Activated CD8-positive, alpha-beta T cell treated with anti-CD3 and anti-CD28 coated beads, Interleukin-2, amount 10 ng/mL, durations not matched to agents 7 days and 5 days (primary cell): ENCODE data around the gene CCDC61. TPM values are rescaled to one million over a fixed set of nuclear protein-coding genes. Genes with fewer than 3 reads are reported as not detected.

Experiments
- ATAC-seq: fragments of 150-1000 bp; cut with Tn5 transposase; one replicate; pipeline ENCODE4 v1.10.0; 2021; ENCODE audit warnings: moderate library complexity
- CTCF ChIA-PET: fragments of 350-600 bp; sonication (Branson Sonifier 250); formaldehyde crosslinking; loops from one replicate; lab custom pipeline; 2021; ENCODE audit warnings: antibody characterized with exemption; lab: Charles Lee
- POLR2A ChIA-PET: fragments of 350-600 bp; sonication (Branson Sonifier 250); formaldehyde crosslinking; loops from one replicate; lab custom pipeline; 2021; ENCODE audit warnings: antibody characterized with exemption; lab: Charles Lee
- DNase-seq: peaks from one replicate; pipeline ENCODE4 v3.0.0-alpha.2; 2020
- H3K27ac Mint-ChIP-seq: one replicate; pipeline ENCODE4 v1.8.0; 2021; ENCODE audit warnings: mild to moderate bottlenecking, mixed read lengths
- H3K27me3 Mint-ChIP-seq: one replicate; pipeline ENCODE4 v1.8.0; 2021; ENCODE audit warnings: low read depth, mixed read lengths
- H3K36me3 Mint-ChIP-seq: one replicate; pipeline ENCODE4 v1.8.0; 2021; ENCODE audit warnings: low read depth, mixed read lengths
- H3K4me1 Mint-ChIP-seq: one replicate; pipeline ENCODE4 v1.8.0; 2021; ENCODE audit warnings: low read depth, mixed read lengths
- H3K4me3 Mint-ChIP-seq: one replicate; pipeline ENCODE4 v1.8.0; 2021; ENCODE audit warnings: mild to moderate bottlenecking, mixed read lengths
- H3K9me3 Mint-ChIP-seq: one replicate; pipeline ENCODE4 v1.8.0; 2022; ENCODE audit warnings: mixed read lengths; ENCODE audit not compliant: insufficient read depth
- total RNA-seq, 2 experiments: library from RNA; stranded (reverse); gene quantifications; one replicate each; pipeline ENCODE4 v1.2.3, GENCODE V29; 2021

Gene CCDC61
- total RNA-seq, 2 experiments from 2014 or later, result 26.3 to 29.2 TPM

DNA sequence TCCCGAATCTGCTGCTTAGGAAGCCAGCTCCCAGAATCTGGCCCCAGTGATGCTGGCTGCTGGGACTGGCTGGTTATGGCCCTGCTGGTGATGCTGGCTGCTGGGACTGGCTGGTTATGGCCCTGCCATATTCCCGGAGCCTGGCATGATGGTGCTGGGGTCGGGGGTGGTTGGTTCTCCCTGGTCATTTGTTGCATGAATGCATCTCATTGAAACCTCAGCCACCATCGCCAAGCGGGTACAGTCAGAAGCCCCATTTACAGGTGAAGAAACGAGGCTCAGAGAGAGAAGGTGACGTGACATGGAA is 25.5 kb downstream of the CCDC61 start:
- ChIA-PET POLR2A (no interaction called here), CTCF (interaction anchor here (0.6 kb wide), 1 partner anchor 154 kb away, joined by 3 read pairs; no protein-coding TSS in a partner anchor)
- DNase-seq, result no peak
- Mint-ChIP-seq H3K9me3 (no peaks in the 10 kb centered on the region), H3K27me3 (peaks cover 12% of the 10 kb centered on the region), H3K36me3 (peaks cover 6% of the 10 kb centered on the region), H3K27ac (no peak overlapping the region), H3K4me3 (no peak overlapping the region), H3K4me1 (peaks cover 10% of the 10 kb centered on the region)
- ATAC-seq, result no peak

DNA sequence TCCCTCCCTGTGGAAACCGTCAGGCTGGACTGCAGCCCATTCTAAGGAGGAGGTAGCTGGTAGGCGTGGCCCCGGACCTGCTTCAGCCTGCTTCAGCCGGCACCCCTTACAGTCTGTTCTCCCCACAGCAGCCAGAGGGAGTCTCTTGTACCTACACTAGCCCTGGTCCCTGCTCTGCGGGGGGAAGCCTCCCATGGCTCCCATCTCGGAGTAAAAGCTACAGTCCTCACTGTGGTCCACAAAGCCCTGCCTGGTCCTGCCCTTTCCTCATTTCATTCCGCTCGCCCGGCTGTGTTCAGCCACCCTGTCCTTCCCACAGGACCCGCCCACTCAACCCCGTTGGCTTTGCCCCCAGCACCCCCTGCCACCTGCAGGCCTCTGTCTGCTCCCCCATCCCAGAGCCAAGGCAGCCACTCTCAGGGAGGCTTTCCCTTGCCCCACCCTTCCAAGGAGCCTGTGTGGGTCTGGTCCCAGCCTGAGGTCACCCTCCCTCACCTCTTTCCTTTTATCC is 26.3 kb downstream of the CCDC61 start:
- peaks cover 13% of the 10 kb centered on the region for H3K4me1 Mint-ChIP-seq
- peaks cover 3% of the 10 kb centered on the region for H3K36me3 Mint-ChIP-seq
- H3K4me3 Mint-ChIP-seq, result no peak overlapping the region
- CTCF ChIA-PET, result no interaction called here
- DNase-seq (no peak), ATAC-seq (no peak)
- H3K9me3 Mint-ChIP-seq, result no peaks in the 10 kb centered on the region
- H3K27ac Mint-ChIP-seq, result no peak overlapping the region
- POLR2A ChIA-PET, result no interaction called here
- peaks cover 12% of the 10 kb centered on the region for H3K27me3 Mint-ChIP-seq

DNA sequence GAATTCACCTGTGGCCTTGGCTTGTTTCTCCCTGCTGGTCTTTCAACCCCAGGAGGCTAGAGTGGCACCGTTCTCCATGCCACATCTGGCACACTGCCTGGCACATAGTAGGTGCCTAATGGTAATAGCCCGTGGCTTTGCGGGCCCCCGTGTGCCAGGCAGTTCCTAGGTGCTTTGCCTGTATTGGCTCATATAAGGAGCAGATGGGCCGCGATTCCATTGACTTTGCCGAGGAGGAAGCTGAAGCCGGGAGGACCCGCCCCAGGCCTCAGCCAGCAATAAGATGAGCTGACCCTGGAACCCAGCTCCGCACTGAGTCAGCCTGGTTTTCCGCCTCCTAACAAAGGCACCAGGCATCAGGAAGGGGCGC is 26.8 kb downstream of the CCDC61 start:
- DNase-seq (no peak), ATAC-seq (no peak)
- no peak overlapping the region for H3K27ac Mint-ChIP-seq
- peaks cover 14% of the 10 kb centered on the region for H3K27me3 Mint-ChIP-seq
- H3K9me3 Mint-ChIP-seq, result no peaks in the 10 kb centered on the region
- no peak overlapping the region for H3K4me3 Mint-ChIP-seq
- ChIA-PET CTCF (no interaction called here), POLR2A (no interaction called here)
- H3K36me3 Mint-ChIP-seq, result peaks cover under 1% of the 10 kb centered on the region
- H3K4me1 Mint-ChIP-seq, result peaks cover 14% of the 10 kb centered on the region

DNA sequence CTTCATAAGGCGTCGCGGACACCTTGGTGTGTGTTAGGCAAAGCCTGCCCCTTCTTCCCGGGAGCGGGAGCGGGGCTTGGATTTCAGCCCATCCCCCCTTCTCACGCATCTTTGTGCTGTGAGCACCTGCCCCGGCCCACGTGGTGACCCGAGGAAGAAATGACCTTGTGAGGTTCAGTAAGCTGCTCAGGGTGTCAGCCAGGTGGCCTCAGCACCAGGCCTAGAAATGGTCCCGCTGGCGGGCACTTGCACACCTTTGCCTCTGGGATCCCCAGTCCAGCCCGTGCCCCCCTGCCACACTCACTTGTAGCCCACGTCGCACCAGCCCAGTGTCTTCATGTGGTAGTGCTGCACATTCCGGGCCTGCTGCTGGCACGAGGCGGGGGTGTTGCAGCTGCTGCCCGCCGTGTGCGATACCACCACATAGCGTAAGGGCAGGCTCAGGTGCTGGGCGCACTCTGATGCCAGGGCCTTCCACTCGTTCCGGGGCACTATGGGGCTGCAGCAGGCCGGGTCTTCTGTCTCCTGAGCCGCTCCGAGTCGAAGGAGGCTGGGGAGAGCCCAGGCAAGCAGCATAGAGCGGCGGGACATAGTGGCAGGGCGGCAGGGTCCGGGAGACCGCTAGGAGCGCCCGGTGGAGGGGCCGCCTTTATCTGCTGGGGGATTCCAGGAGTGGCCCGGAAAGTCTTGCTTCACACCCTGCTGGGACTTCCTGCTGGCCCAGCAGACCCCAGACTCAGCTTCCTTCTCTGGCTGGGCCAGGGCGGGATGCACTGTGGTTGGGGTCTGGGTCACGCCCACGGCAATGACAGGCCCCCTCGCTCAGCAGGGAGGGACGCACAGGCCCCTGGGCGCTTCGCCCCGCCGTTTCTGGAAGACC is 27.4 kb downstream of the CCDC61 start, which contains the start of gene PGLYRP1:
Gene PGLYRP1 (minus strand): TSS at position 623 of the 880 bp plus-strand sequence. CDS start 32 bp downstream, at position 591.
- Mint-ChIP-seq H3K27me3 (peaks cover 14% of the 10 kb centered on the region), H3K4me1 (peaks cover 13% of the 10 kb centered on the region), H3K36me3 (no peaks in the 10 kb centered on the region), H3K4me3 (no peak within 1 kb of the TSS), H3K9me3 (no peaks in the 10 kb centered on the region), H3K27ac (no peak within 1 kb of the TSS)
- no peak for DNase-seq
- ChIA-PET POLR2A (interaction anchor here (0.6 kb wide), 1 partner anchor 244 kb away, joined by 3 read pairs; no protein-coding TSS in a partner anchor), CTCF (interaction anchor here (0.6 to 0.7 kb wide), 2 partner anchors 196 to 242 kb away, joined by 3 read pairs; no protein-coding TSS in a partner anchor)
- no peak for ATAC-seq

DNA sequence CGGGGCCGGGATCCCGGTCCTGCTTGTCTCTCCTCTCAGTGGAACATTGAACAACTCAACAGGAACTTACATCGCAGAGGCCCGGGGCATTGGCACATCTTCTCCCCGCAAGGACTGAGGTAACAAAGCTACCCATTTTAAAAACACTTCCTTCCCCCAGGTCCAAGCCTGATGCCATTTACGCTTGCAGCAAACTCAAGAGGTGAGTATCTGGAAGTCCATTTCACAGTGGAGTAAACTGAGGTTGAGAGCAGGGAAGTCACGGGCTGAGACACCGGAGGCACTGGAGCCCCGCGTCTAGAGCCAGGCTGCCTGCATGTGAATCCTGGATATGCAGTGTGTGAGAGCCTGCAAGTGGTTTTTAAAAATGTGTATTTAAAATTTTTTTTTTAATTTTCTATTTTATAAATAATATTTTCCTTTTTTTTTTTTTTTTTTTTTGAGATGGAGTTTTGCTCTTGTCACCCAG is 28.1 kb downstream of the CCDC61 start:
- Mint-ChIP-seq H3K4me3 (no peak overlapping the region), H3K4me1 (peaks cover 13% of the 10 kb centered on the region), H3K27me3 (peaks cover 14% of the 10 kb centered on the region), H3K9me3 (no peaks in the 10 kb centered on the region), H3K27ac (no peak overlapping the region), H3K36me3 (no peaks in the 10 kb centered on the region)
- ChIA-PET CTCF (interaction anchor here (0.6 to 0.7 kb wide), 2 partner anchors 66 to 241 kb away, joined by 3 read pairs; no protein-coding TSS in a partner anchor), POLR2A (no interaction called here)
- DNase-seq (no peak), ATAC-seq (no peak)

DNA sequence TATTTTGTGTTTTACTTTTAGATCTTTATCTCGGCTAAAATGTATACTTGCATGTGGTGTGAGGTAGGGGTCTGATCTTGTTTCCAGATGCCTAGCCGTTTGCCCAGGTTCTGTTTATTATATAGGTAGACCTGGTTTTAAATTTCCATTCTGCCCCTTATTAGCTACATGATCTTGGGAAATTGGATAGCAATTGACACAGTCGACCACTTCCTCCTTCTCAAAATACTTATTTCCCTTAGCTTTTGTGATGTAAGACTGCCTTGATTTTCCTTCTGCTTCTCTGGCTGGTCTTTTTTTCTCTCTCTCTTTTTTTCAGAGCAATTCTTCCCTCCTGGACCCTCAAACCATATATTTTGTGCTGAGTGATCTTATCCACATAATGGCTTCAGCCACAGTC is 30.6 kb downstream of the CCDC61 start:
- H3K27ac Mint-ChIP-seq, result no peak overlapping the region
- CTCF ChIA-PET, result interaction anchor here (0.9 to 5.5 kb wide), 5 partner anchors 9 to 238 kb away, joined by 3 to 72 read pairs (median 4); no protein-coding TSS in a partner anchor
- DNase-seq (no peak), ATAC-seq (no peak)
- peaks cover 16% of the 10 kb centered on the region for H3K4me1 Mint-ChIP-seq
- no peaks in the 10 kb centered on the region for H3K36me3 Mint-ChIP-seq
- peaks cover 16% of the 10 kb centered on the region for H3K27me3 Mint-ChIP-seq
- H3K4me3 Mint-ChIP-seq, result no peak overlapping the region
- no peaks in the 10 kb centered on the region for H3K9me3 Mint-ChIP-seq
- POLR2A ChIA-PET, result no interaction called here

DNA sequence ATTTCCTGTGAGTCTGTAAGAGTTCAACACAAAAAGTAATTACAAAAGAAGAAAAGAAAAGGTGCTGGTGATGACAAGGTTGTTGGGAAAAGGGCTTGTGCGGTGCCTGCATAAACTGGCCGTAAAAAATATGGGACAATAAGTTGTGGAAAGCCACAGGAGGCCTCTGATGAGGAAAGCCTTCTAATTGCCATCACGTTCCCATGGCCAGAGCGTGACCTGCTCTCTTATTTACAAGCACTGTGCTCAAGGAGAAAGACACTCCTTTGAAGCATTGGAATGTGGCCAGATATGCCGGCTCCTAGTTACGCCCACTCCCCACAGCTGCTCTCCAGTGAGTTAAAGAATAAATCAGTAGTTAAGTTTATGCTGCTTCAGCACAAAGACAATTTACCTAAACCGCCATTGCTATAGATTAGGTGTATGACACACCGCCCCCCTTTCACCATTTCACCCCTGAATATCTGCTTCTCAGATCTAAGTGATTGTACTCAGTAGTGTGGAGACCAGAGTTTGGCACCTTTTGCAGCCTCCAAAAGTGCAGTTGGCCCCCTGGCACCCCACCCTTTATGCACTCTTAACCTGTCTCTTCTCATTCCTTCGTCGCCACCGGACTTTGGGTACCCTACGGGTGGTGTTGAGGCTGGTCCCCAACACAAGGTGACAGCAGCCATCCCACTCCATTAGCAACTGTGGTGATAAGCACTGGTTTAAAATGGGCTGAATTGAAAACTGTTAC is 35.7 kb downstream of the CCDC61 start:
- CTCF ChIA-PET, result interaction anchor here (1.1 kb wide), 1 partner anchor 234 kb away, joined by 4 read pairs; no protein-coding TSS in a partner anchor
- ATAC-seq (no peak), DNase-seq (no peak)
- peaks cover 13% of the 10 kb centered on the region for H3K27me3 Mint-ChIP-seq
- no peaks in the 10 kb centered on the region for H3K36me3 Mint-ChIP-seq
- H3K9me3 Mint-ChIP-seq, result no peaks in the 10 kb centered on the region
- POLR2A ChIA-PET, result no interaction called here
- no peak overlapping the region for H3K27ac Mint-ChIP-seq
- H3K4me1 Mint-ChIP-seq, result peaks cover 13% of the 10 kb centered on the region
- no peak overlapping the region for H3K4me3 Mint-ChIP-seq

DNA sequence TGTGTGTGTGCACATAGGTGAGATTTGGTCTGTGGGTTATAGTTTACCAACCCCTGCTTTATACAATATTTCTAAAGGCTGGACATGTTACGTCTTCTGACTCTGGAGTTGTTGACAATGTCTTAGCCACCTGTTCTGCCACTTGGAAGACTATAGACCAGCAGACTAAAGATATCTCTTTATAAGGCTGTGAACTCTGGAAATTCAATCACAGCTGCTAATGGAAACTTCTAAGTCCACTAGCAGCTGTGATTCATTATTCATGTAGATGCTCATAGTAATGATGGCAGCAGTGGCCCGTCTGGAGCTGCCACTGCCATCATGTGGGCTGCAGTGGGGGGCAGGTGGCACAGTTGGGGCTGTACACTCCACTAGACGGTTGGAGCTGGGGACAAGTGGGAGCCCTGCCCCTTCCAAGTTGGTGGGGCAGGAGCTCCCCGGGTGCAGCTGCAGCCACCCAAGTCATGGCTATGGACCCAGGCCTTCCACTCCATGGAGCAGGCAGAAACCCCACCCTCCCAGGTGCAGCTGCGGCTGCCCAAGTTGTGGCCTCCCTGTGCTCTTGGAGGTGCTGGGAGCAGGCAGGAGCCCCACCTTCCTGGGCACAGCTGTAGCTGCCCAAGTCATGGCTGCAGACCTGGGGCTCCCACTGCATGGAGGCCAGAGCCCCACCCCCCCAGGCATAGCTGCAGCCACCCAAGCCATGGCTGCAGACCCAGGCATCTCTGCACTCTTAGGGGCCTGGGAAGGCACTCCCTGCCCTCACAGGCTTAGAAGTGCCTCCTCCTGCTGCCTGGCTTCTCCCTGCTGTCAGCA is 36.7 kb downstream of the CCDC61 start:
- peaks cover 3% of the 10 kb centered on the region for H3K4me1 Mint-ChIP-seq
- CTCF ChIA-PET, result interaction anchor here (1.1 kb wide), 1 partner anchor 233 kb away, joined by 4 read pairs; no protein-coding TSS in a partner anchor
- H3K4me3 Mint-ChIP-seq, result no peak overlapping the region
- ATAC-seq, result no peak
- no peaks in the 10 kb centered on the region for H3K36me3 Mint-ChIP-seq
- H3K27ac Mint-ChIP-seq, result no peak overlapping the region
- H3K27me3 Mint-ChIP-seq, result peaks cover 6% of the 10 kb centered on the region
- DNase-seq, result no peak
- POLR2A ChIA-PET, result no interaction called here
- H3K9me3 Mint-ChIP-seq, result no peaks in the 10 kb centered on the region

DNA sequence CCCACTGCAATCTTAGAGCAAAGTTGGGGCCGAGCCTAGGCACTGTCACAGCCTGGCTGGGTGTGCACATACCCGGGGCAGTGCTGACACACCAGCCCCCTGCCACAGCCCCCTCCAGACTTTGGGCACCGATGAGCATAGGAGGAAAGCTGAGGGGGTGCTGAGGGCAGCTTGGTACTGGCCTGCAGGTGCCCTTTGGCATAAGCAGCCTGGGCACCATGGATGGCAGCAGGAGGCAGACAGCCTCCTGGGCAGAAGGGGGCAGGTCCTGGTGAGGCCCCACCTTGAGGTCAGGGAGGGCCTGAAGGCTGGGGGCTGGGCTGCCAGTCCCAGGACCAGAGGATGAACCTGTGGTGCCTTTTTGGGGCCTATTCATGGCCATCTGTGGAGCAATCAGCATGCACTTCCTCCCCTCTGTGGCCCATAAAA is 37.3 kb downstream of the CCDC61 start:
- H3K4me3 Mint-ChIP-seq, result no peak overlapping the region
- H3K4me1 Mint-ChIP-seq, result peaks cover 3% of the 10 kb centered on the region
- no peaks in the 10 kb centered on the region for H3K36me3 Mint-ChIP-seq
- H3K9me3 Mint-ChIP-seq, result no peaks in the 10 kb centered on the region
- H3K27me3 Mint-ChIP-seq, result peaks cover 6% of the 10 kb centered on the region
- DNase-seq (no peak), ATAC-seq (no peak)
- no peak overlapping the region for H3K27ac Mint-ChIP-seq
- CTCF ChIA-PET, result interaction anchor here (1.1 kb wide), 1 partner anchor 233 kb away, joined by 4 read pairs; no protein-coding TSS in a partner anchor
- POLR2A ChIA-PET, result no interaction called here

DNA sequence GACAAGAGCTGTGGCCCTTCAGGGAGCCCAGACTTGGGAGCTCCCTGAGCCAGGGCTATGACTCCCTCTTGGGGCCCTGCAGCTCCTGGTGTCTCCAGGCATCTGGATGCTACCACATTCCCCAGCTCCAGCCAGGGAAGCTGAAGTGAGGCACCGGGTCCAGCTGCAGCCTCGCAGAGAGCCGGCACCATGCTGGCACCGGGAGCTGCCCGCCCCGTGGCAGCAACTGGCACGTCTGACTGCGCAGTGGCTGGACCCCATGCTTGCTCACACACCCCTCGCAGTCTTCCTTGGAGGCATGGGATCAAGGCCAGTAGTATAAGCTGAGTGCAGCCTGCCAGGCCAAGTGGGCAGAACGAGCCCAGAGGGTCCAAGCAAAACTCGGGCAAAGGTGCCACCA is 38.1 kb downstream of the CCDC61 start:
- Mint-ChIP-seq H3K27ac (no peak overlapping the region), H3K36me3 (no peaks in the 10 kb centered on the region), H3K9me3 (no peaks in the 10 kb centered on the region), H3K4me3 (no peak overlapping the region), H3K4me1 (peaks cover 3% of the 10 kb centered on the region), H3K27me3 (peaks cover 6% of the 10 kb centered on the region)
- ChIA-PET CTCF (no interaction called here), POLR2A (no interaction called here)
- no peak for ATAC-seq
- DNase-seq, result no peak

DNA sequence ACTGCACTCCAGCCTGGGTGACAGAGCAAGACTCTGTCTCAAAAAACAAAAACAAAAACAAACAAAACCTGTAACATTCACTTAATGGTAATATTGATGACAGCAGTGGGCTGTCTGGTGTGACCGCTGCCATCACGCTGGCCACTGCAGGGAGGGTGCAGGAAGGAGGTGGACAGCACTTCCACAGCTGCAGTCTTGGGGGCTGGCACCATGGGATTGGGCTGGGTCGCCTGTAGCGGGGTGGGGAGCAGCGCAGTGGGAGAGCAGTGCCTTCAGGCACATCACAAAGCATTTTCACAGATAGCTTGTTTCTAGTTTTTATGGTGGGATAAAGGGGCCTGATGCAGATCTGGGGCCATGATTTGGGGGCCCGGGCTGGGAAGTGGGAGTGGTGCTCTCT is 40.3 kb downstream of the CCDC61 start:
- CTCF ChIA-PET, result no interaction called here

More for the DNA sequence above, 40.3 kb downstream of the CCDC61 start:
- no peaks in the 10 kb centered on the region for H3K4me1 Mint-ChIP-seq
- peaks cover 9% of the 10 kb centered on the region for H3K27me3 Mint-ChIP-seq
- POLR2A ChIA-PET, result no interaction called here
- no peak overlapping the region for H3K4me3 Mint-ChIP-seq
- no peak overlapping the region for H3K27ac Mint-ChIP-seq
- H3K9me3 Mint-ChIP-seq, result no peaks in the 10 kb centered on the region
- ATAC-seq (no peak), DNase-seq (no peak)
- no peaks in the 10 kb centered on the region for H3K36me3 Mint-ChIP-seq
